Liver (tissue), 3 donors: ENCODE data around the gene TRMT44.

Source experiments
- CTCF ChIP-seq: fragments of 150-350 bp; IDR thresholded peaks from 2 replicates; pipeline ENCODE4 v1.5.1; 2017; ENCODE audit warnings: improper control_type of control experiment, low read depth, low read length; ENCODE audit not compliant: missing input control
- REST ChIP-seq: IDR thresholded peaks from 2 replicates; pipeline ENCODE4 v1.6.1; 2016; ENCODE audit warnings: antibody characterized with exemption, mild to moderate bottlenecking
- TF ChIP-seq, protein P1 (sequence below): IDR thresholded peaks from 2 replicates; pipeline ENCODE4 v1.6.1; 2016; ENCODE audit warnings: antibody characterized with exemption
- TF ChIP-seq, protein P2 (sequence below): IDR thresholded peaks from 2 replicates; pipeline ENCODE4 v1.6.1; 2016; ENCODE audit warnings: antibody characterized with exemption
- donor health status: healthy.
- donor health status: healthy.

- TF ChIP-seq CTCF (no peak), REST (no peak)
- TF ChIP-seq, protein P1, sequence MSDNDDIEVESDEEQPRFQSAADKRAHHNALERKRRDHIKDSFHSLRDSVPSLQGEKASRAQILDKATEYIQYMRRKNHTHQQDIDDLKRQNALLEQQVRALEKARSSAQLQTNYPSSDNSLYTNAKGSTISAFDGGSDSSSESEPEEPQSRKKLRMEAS: no peak
- TF ChIP-seq, protein P2, sequence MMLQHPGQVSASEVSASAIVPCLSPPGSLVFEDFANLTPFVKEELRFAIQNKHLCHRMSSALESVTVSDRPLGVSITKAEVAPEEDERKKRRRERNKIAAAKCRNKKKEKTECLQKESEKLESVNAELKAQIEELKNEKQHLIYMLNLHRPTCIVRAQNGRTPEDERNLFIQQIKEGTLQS: no peak
Measured at GRCh38 chr4:8394061-8394519, 46.5 kb upstream of the TRMT44 start.
